OCI-LY1 (cell line): ENCODE measurements around the gene KCTD2.

ENCODE experiments used
- H2AFZ ChIP-seq: fragments of 200-600 bp; sonication (generic), shearing (Covaris generic); 2 replicates; pipeline ENCODE4 v1.6.0; 2014; ENCODE audit warnings: antibody characterized with exemption, mild to moderate bottlenecking, low read length
- H3F3A ChIP-seq: fragments of 200-600 bp; sonication (generic), shearing (Covaris generic); 2 replicates; pipeline ENCODE4 v1.6.0; 2014; ENCODE audit warnings: mild to moderate bottlenecking, antibody characterized with exemption, low read length, moderate library complexity; ENCODE audit not compliant: insufficient read depth
- H3K27ac ChIP-seq: fragments of 200-600 bp; sonication (generic); 2 replicates; pipeline ENCODE4 v1.5.1; 2014; ENCODE audit warnings: low read length, mixed run types, mild to moderate bottlenecking, low read depth; ENCODE audit not compliant: poor library complexity, severe bottlenecking
- H3K27me3 ChIP-seq: fragments of 200-600 bp; sonication (generic); 2 replicates; pipeline ENCODE4 v1.6.0; 2014; ENCODE audit warnings: antibody characterized with exemption, mild to moderate bottlenecking, low read length, moderate library complexity; ENCODE audit not compliant: insufficient read depth
- H3K36me3 ChIP-seq: fragments of 200-600 bp; sonication (generic); 2 replicates; pipeline ENCODE4 v1.6.1; 2014; ENCODE audit warnings: mild to moderate bottlenecking, antibody characterized with exemption, low read length, moderate library complexity, mixed read lengths; ENCODE audit not compliant: insufficient read depth
- H3K4me1 ChIP-seq: fragments of 200-600 bp; sonication (generic); 2 replicates; pipeline ENCODE4 v1.5.1; 2014; ENCODE audit warnings: mild to moderate bottlenecking, low read length, moderate library complexity; ENCODE audit not compliant: insufficient read depth, severe bottlenecking
- H3K4me2 ChIP-seq: fragments of 200-600 bp; sonication (generic), shearing (Covaris generic); 2 replicates; pipeline ENCODE4 v1.6.1; 2014; ENCODE audit warnings: low read length
- H3K4me3 ChIP-seq: fragments of 200-600 bp; sonication (generic); 2 replicates; pipeline ENCODE4 v1.5.1; 2014; ENCODE audit warnings: low read length, low read depth, mild to moderate bottlenecking, mixed read lengths; ENCODE audit not compliant: poor library complexity, severe bottlenecking
- H3K79me2 ChIP-seq: fragments of 200-600 bp; shearing (Covaris generic); 2 replicates; pipeline ENCODE4 v1.6.1; 2016; ENCODE audit warnings: mixed run types, low read length, mixed read lengths; ENCODE audit not compliant: insufficient read depth
- H3K9ac ChIP-seq: fragments of 200-600 bp; sonication (generic), shearing (Covaris generic); 2 replicates; pipeline ENCODE4 v1.6.1; 2014; ENCODE audit warnings: mild to moderate bottlenecking, low read length, mixed read lengths
- H3K9me2 ChIP-seq: fragments of 200-600 bp; sonication (generic), shearing (Covaris generic); 2 replicates; pipeline ENCODE4 v1.6.1; 2014; ENCODE audit warnings: low read depth, mild to moderate bottlenecking, low read length, mixed read lengths
- H3K9me3 ChIP-seq: fragments of 200-600 bp; shearing (Covaris generic); 2 replicates; pipeline ENCODE4 v1.6.1; 2014; ENCODE audit warnings: low read length, mixed read lengths
- H4K20me1 ChIP-seq: fragments of 200-600 bp; sonication (generic), shearing (Covaris generic); 2 replicates; pipeline ENCODE4 v1.6.0; 2016; ENCODE audit warnings: mild to moderate bottlenecking, low read length; ENCODE audit not compliant: insufficient read depth
- CTCF ChIP-seq: fragments of 200-600 bp; sonication (generic), shearing (Covaris generic); IDR thresholded peaks from 2 replicates; pipeline ENCODE4 v1.5.1; 2017; ENCODE audit warnings: mild to moderate bottlenecking, antibody characterized with exemption, low read length, moderate library complexity, mixed read lengths
- EZH2 ChIP-seq: fragments of 200-600 bp; sonication (generic), shearing (Covaris generic); IDR thresholded peaks from 2 replicates; pipeline ENCODE4 v1.8.0; 2017; ENCODE audit warnings: borderline replicate concordance, mixed run types, mild to moderate bottlenecking, antibody characterized with exemption, low read length, moderate library complexity, mixed read lengths

Gene KCTD2

GRCh38 chr17:75063201-75063600, 16.2 kb downstream of the KCTD2 start:
- no peaks in the 10 kb centered on the region for H3F3A ChIP-seq
- no peak overlapping the region for H3K4me2 ChIP-seq
- no peaks in the 10 kb centered on the region for H3K9me2 ChIP-seq
- no peak overlapping the region for H3K4me3 ChIP-seq
- no peaks in the 10 kb centered on the region for H3K4me1 ChIP-seq
- H3K9ac ChIP-seq: no peak overlapping the region
- no peaks in the 10 kb centered on the region for H3K9me3 ChIP-seq
- no peaks in the 10 kb centered on the region for H3K79me2 ChIP-seq
- no peak overlapping the region for H2AFZ ChIP-seq
- H4K20me1 ChIP-seq: no peaks in the 10 kb centered on the region
- H3K27ac ChIP-seq: no peak overlapping the region
- H3K27me3 ChIP-seq: no peaks in the 10 kb centered on the region
- TF ChIP-seq CTCF (no peak), EZH2 (no peak)
- peaks cover 31% of the 10 kb centered on the region for H3K36me3 ChIP-seq

GRCh38 chr17:75063626-75064025, 16.6 kb downstream of the KCTD2 start:
- Histone ChIP-seq H3K36me3 (peaks cover 31% of the 10 kb centered on the region), H3K4me2 (no peak overlapping the region), H3K4me3 (no peak overlapping the region), H3K4me1 (no peaks in the 10 kb centered on the region), H3K79me2 (no peaks in the 10 kb centered on the region), H3K9me3 (no peaks in the 10 kb centered on the region), H3K27me3 (no peaks in the 10 kb centered on the region), H2AFZ (no peak overlapping the region), H3K27ac (no peak overlapping the region), H3K9me2 (no peaks in the 10 kb centered on the region), H4K20me1 (no peaks in the 10 kb centered on the region), H3K9ac (no peak overlapping the region), H3F3A (no peaks in the 10 kb centered on the region)
- no peak for TF ChIP-seq EZH2
- no peak for TF ChIP-seq CTCF

GRCh38 chr17:75064040-75064439, 17.0 kb downstream of the KCTD2 start:
- no peaks in the 10 kb centered on the region for H4K20me1 ChIP-seq
- H3K4me2 ChIP-seq: no peak overlapping the region
- H3K36me3 ChIP-seq: peaks cover 31% of the 10 kb centered on the region

More at GRCh38 chr17:75064040-75064439, 17.0 kb downstream of the KCTD2 start:
- Histone ChIP-seq H3K9ac (no peak overlapping the region), H3K4me1 (no peaks in the 10 kb centered on the region), H3K27ac (no peak overlapping the region), H3K4me3 (no peak overlapping the region), H3K27me3 (no peaks in the 10 kb centered on the region), H2AFZ (no peak overlapping the region), H3K9me3 (no peaks in the 10 kb centered on the region), H3F3A (no peaks in the 10 kb centered on the region), H3K9me2 (no peaks in the 10 kb centered on the region), H3K79me2 (no peaks in the 10 kb centered on the region)
- TF ChIP-seq EZH2 (no peak), CTCF (no peak)
